SK-N-MC (cell line): ENCODE results near the gene MRNIP.

ENCODE experiments used
- EZH2 ChIP-seq: fragments of 200-600 bp; sonication (generic); IDR thresholded peaks from one replicate; pipeline ENCODE4 v1.6.1; 2017; ENCODE audit warnings: antibody characterized with exemption
- POLR2AphosphoS5 ChIP-seq: IDR thresholded peaks from 2 replicates; pipeline ENCODE4 v1.6.1; 2012; ENCODE audit warnings: mild to moderate bottlenecking, low read depth, low read length, borderline replicate concordance

DNA sequence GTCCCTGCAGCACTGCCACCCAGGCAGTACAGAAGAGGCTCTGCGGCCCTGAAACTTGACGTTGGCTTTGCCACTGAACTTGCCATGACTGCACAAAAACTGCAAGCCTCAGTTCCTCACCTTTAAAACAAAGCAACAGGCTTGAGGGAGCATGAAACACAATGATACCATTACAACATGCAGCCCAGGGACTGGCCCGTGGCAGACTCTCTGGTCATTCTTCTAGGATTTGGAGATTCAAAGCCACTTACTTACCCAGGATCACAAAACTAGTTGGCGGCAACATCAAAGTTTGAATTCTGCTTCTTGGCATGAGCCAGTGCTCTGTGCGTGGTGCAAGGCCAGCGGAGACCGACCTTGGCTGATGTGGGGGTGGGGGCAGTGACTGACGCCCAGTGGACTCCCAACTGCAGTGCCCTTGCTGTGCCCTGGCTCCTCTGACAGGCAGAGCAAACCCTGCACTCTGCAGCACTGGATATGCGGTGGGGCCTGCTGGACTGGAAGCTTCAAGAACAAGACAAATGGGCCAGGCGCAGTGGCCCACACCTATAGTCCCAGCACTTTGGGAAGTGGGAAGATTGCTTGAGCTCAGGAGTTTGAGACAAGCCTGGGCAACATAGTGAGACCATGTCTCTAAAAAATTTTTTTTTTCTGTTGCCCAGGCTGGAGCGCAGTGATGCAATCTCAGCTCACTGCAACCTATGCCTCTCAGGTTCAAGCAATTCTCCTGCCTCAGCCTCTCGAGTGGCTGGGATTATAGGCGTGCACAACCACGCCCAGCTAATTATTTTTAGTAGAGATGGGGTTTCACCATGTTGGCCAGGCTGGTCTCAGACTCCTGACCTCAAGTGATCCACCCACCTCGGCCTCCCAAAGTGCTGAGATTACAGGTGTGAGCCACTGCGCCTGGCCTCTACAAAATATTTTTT, 19.0 kb downstream of the MRNIP start:
- no peak for TF ChIP-seq EZH2
- no peak for TF ChIP-seq POLR2AphosphoS5
